Measurements from ENCODE around the gene UQCRC2.
A peak's percentile ranks its signal among the peaks of the same experiment; 100 is the strongest.
"Not testable (repeated sequence)": the region's sequence is repeated elsewhere in the genome, so short reads cannot be mapped to it uniquely, and the experiment has no call there.

Gene UQCRC2

GRCh38 chr16:21952793-21953540 lies at the start of gene UQCRC2:
TSS of gene UQCRC2 (plus strand) at chr16:21953361. CDS start at chr16:21953424, 63 bp downstream.
- DNase-seq (ENCODE audit: low read depth), result peak; percentile 80

DNA sequence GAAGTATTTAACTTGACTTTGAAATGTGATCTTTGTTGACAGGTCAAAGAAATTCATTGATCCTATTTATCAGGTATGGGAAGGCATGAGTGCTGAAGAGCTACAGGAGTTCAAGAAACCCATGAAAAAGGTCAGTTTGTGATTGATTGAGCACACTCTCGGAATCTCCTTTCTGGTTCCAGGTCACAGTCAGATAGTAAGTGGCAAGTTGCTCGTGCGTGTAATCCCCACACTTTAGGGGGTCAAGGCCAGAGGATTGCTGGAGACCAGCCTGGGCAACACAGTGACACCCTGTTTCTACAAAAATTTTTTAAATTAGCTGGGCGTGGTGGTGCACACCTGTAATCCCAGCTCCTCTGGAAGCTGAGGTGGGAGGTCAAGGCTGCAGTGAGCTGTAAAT lies 20.5 kb upstream of the UQCRC2 start:
- DNase-seq (ENCODE audit: low read depth), result not testable (repeated sequence)

DNA sequence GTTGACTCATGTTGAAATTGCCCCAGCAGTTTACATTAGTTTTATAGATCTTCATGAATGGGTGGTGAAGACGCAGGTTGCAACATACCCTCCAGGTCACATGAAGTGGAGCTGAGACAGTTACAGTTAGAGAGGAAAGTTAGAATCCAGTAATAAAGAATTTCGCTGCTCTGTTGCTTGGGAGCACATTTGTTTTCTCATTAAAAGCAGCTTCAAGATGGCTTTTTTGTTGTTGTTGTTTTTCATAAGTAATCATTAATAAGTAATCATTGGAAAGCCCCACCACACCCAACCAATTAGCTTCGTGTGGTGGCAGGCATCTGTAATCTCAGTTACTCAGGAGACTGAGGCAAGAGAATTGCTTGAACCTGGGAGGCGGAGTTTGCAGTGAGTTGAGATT lies 19.8 kb upstream of the UQCRC2 start:
- DNase-seq (ENCODE audit: low read depth), result not testable (repeated sequence)

- not testable (repeated sequence) for DNase-seq (ENCODE audit: low read depth)
Measured at GRCh38 chr16:21933790-21934189, 19.4 kb upstream of the UQCRC2 start.

- not testable (repeated sequence) for DNase-seq (ENCODE audit: low read depth)
Measured at GRCh38 chr16:21936216-21936615, 16.9 kb upstream of the UQCRC2 start.

- DNase-seq (ENCODE audit: low read depth), result no peak
Measured at GRCh38 chr16:21937336-21937829, 15.8 kb upstream of the UQCRC2 start.

DNA sequence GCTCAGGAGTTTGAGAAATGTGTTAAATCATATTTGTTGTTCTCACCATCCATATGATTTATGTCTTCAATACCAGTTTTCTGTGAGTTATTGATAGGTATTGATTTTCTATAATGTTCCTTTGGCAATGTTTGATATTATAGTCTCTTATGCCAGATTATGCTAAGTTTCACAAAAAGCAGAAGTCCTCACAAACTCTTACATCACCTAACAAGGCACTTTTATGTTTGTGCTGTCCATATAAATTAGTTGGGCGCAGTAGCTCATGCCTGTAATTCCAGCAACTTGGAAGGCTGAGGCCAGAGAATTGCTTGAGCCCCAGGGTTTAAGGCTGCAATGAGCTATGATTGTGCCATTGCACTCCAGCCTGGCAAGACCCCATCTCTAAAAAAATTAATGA lies 12.6 kb upstream of the UQCRC2 start:
- DNase-seq (ENCODE audit: low read depth), result no peak

GRCh38 chr16:21943571-21943970 lies 9.6 kb upstream of the UQCRC2 start:
- no peak for DNase-seq (ENCODE audit: low read depth)

GRCh38 chr16:21946889-21947635 lies 6.1 kb upstream of the UQCRC2 start:
- no peak for DNase-seq (ENCODE audit: low read depth)

GRCh38 chr16:21949713-21950260 lies 3.4 kb upstream of the UQCRC2 start:
- no peak for DNase-seq (ENCODE audit: low read depth)

- no peak for DNase-seq (ENCODE audit: low read depth)
Measured at GRCh38 chr16:21950782-21951521, 2.2 kb upstream of the UQCRC2 start.

- DNase-seq (ENCODE audit: low read depth), result peak; percentile 62
Measured at GRCh38 chr16:21952040-21952792, 945 bp upstream of the UQCRC2 start.

DNA sequence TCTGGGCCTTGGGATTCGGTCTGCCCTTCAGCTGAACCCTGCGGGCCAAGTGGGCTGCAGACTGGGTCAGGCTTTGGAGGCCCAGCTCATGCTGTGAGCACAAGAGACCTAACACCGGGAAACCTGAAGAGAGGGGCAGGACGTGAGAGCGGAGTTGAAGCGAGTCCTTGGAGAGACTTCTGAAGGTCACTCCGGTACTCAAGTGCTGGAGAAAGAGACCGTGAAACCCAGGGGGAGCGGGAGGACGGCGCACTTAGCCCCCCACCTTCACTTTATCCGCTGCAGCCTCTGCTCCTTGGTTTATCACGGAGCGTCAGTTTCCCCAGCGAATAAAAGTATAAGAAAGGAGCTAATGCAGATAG lies 361 bp downstream of the UQCRC2 start:
- no peak for DNase-seq (ENCODE audit: low read depth)

DNA sequence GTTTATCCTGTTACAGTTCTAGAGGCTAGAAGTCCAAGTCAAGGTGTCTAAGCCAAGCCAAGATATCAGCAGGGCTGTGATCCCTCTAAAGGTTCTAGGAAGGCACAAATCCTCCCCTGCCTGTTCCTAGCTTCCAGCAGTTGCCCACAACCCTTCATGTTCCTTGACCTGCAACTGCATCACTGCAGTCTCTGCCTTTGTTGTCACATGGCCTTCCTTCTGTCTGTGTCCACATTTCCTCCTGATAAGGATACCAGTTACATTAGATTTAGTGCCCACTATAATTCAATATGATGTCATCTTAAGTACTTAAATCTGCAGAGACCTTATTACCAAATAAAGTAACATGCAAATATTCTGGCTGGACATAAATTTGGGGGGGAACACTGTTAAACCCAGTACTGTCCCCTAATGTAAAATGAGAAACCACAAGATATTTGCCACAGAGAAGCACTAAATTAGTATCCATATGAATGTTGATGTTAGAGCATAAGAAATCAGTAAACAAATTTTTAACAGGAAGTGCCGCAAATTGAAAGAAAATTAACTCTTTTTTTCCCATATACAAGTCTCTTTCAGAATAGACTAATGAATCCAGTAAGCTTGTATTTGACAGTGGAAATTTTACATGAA lies 4.7 kb downstream of the UQCRC2 start:
- DNase-seq (ENCODE audit: low read depth), result no peak

GRCh38 chr16:21959050-21959449 lies 5.9 kb downstream of the UQCRC2 start:
- no peak for DNase-seq (ENCODE audit: low read depth)

- no peak for DNase-seq (ENCODE audit: low read depth)
Measured at GRCh38 chr16:21962475-21962874, 9.3 kb downstream of the UQCRC2 start.

- DNase-seq (ENCODE audit: low read depth), result no peak
Measured at GRCh38 chr16:21963887-21964286, 10.7 kb downstream of the UQCRC2 start.

DNA sequence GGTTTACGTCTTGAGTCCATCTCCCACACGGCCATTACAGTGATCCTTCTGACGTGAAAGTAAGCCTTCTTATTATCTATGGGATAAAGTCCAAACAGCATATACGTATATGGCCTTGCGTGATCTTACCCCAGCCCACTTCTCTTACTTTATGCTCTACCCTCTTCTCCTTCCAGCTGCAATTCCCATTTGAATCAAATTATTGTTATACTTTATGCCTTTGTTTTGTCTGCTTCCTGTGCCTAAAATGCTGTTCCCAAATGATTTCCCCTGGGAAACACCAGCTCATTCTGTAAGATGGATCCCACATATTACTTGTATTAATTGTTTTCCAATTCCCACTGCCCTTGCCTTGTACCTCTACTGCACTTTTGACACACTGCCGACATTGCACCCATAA lies 11.2 kb downstream of the UQCRC2 start:
- DNase-seq (ENCODE audit: low read depth), result no peak

- DNase-seq (ENCODE audit: low read depth), result no peak
Measured at GRCh38 chr16:21971856-21972255, 18.7 kb downstream of the UQCRC2 start.

DNA sequence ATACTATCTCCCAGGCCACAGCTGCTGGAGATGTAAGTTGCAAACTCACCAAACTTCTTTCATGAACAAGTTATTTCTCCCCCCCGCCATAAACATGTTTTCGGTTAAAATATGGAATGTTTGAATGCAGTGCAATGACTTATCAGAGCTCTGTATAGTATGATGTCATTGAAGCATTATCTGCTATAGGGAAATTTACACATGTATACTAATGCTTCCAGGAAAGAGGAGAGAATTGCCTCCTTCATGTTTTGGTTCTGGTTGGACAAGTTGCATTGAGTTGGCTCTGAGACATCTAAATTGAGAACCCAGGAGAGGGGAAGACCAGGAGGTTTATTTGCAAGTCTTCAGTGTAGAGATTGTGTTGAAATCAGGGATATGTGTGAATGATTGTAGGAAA lies 20.8 kb downstream of the UQCRC2 start:
- DNase-seq (ENCODE audit: low read depth), result no peak

- no peak for DNase-seq (ENCODE audit: low read depth)
Measured at GRCh38 chr16:21980032-21980431, 26.9 kb downstream of the UQCRC2 start.

All from activated gamma-delta T cell treated with anti-CD3 and anti-CD28 coated beads, Interleukin-2, amount 50 U/mL, for 16 hours (primary cell).